Measurements from ENCODE around the gene FPR1. TPM values are rescaled to one million over a fixed set of nuclear protein-coding genes. Genes with fewer than 3 reads are reported as not detected.

Gene FPR1
- total and polyA plus RNA-seq, 2 of the 4 experiments (the other 2 are of a cell fraction), result not detected

DNA sequence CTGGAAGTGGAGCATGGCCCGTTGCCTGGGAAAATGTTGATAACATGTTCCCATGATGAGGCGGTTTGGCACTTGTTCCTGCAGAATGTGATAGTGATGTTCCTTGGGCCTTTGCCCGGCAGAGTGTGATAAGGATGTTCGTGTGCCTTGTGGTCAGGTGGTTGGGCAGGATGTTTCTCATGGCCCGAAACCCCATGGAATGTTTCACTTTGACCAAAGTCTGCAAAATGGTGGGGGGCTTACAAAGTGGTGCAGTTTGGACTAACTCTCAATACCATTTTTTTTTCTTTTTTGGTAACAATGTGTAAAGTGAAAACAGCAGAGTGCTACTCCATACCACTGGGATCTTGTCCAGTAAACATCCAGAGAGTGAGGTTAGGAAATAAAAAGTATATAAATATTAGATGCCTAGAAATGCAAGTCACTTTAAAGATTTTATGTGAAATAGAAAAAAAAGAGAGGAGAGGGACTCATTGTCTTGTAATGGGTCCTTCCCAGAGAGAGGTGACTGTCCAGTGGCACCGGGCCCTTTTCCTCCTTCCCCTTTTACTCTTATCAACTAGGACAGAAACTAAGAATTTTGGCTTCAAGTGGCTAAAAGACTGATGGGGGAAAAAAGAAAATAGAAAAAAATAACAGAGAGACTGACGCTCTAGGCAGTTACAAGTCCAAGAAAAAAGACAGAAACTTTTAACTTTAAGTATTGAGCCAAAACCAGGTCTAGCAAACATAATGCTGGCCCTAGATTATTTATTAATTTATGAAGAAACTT is 49.0 kb upstream of the FPR1 start:
- Histone ChIP-seq H2AK9ac (replicated peaks; ENCODE audit: low read depth, low read length, poor library complexity) (no peak overlapping the region), H3K27me3 (ENCODE audit: control insufficient read depth, insufficient read depth, low read length) (no peaks in the 10 kb centered on the region), H2BK20ac (ENCODE audit: low read depth, low read length) (no peak overlapping the region), H3K9ac (ENCODE audit: low read depth, low read length) (no peak overlapping the region), H4K5ac (ENCODE audit: low read depth, low read length) (no peak overlapping the region), H3K36me3 (ENCODE audit: control insufficient read depth, insufficient read depth, low read length) (no peaks in the 10 kb centered on the region), H3K4me1 (ENCODE audit: control insufficient read depth, insufficient read depth, low read length) (peaks cover 5% of the 10 kb centered on the region), H3K9me1 (ENCODE audit: insufficient read depth, low read length) (no peaks in the 10 kb centered on the region), H2BK5ac (ENCODE audit: low read depth, low read length, poor library complexity, severe bottlenecking) (peak overlapping the region; percentile 25), H2BK15ac (ENCODE audit: low read depth, low read length) (no peak overlapping the region), H3K9me3 (ENCODE audit: control insufficient read depth, insufficient read depth, low read length) (no peaks in the 10 kb centered on the region), H2AFZ (replicated peaks; ENCODE audit: low read length, poor library complexity) (no peak overlapping the region), H3K4me3 (ENCODE audit: insufficient read depth, low read depth, low read length) (no peak overlapping the region), H4K8ac (ENCODE audit: low read depth in 2 of 2, low read length in 2 of 2) (no peak overlapping the region), H3K4me2 (ENCODE audit: low read depth, low read length) (peak overlapping the region; percentile 28; the same call in 1 of the 2 replicates), H4K20me1 (ENCODE audit: insufficient read depth, low read length) (no peaks in the 10 kb centered on the region), H4K91ac (ENCODE audit: insufficient read depth, low read depth, low read length) (no peak overlapping the region), H2AK5ac (ENCODE audit: low read depth, low read length) (no peak overlapping the region), H3K4ac (ENCODE audit: low read depth, low read length) (no peak overlapping the region), H3K56ac (ENCODE audit: extremely low read depth, insufficient read depth, low read length) (no peak overlapping the region), H3K27ac (ENCODE audit: insufficient read depth, low read length) (no peak overlapping the region), H3K79me1 (ENCODE audit: low read depth in 1 of 2, low read length in 2 of 2) (no peaks in the 10 kb centered on the region), H3K18ac (ENCODE audit: low read depth, low read length) (no peak overlapping the region), H3K14ac (replicated peaks; ENCODE audit: low read depth, low read length) (no peak overlapping the region), H3K23ac (ENCODE audit: low read depth, low read length) (no peak overlapping the region), H2BK120ac (ENCODE audit: low read depth, low read length) (no peak overlapping the region)
- POLR2A ChIA-PET (ENCODE audit: unreplicated experiment), result no interaction called here
- CTCF ChIA-PET, result no interaction called here
- dilution Hi-C loops (cut with HindIII; ENCODE audit: low sequenced_read_pairs, unreplicated experiment), result no loop called here
- in situ Hi-C loops (cut with MboI; ENCODE audit: low sequenced_read_pairs), result no loop called here
- no TSS peak for BruUV-seq (replicated peaks)
- DNase-seq, result peak; percentile 60
- no peak for ATAC-seq (ENCODE audit: low read depth)
- TF ChIP-seq BHLHE40 (IDR thresholded peaks at IDR 0.05; ENCODE audit: low read depth, low read length) (peak; percentile 24; the same call in 1 of the 2 replicates), MAFK (IDR thresholded peaks at IDR 0.05; ENCODE audit: low read depth, low read length) (no peak)
- no CpG with 5 or more reads among the region's 7 CpGs for WGBS, 2 experiments (ENCODE audit: extremely low coverage in 2 of 2, insufficient read length in 1 of 2)
- intact Hi-C loops (cut with micrococcal nuclease), result no loop called here
